ENCODE measurements around the gene DEFB128.
"Not testable (repeated sequence)": the region's sequence is repeated elsewhere in the genome, so short reads cannot be mapped to it uniquely, and the experiment has no call there.

DEFB128 gene

GRCh38 chr20:208942-209566 lies 19.5 kb upstream of the DEFB128 start:
- H3K27ac Mint-ChIP-seq, result no peak overlapping the region
- no peaks in the 10 kb centered on the region for H3K9me3 Mint-ChIP-seq
- H3K4me3 Mint-ChIP-seq, result no peak overlapping the region
- peaks cover 21% of the 10 kb centered on the region for H3K27me3 Mint-ChIP-seq (ENCODE audit: low read depth)
- peak; percentile 5 for DNase-seq (ENCODE audit: low spot score)
- peaks cover 2% of the 10 kb centered on the region for H3K4me1 Mint-ChIP-seq (ENCODE audit: low read depth)
- H3K36me3 Mint-ChIP-seq (ENCODE audit: low read depth), result no peaks in the 10 kb centered on the region

GRCh38 chr20:203630-204029 lies 14.1 kb upstream of the DEFB128 start:
- not testable (repeated sequence) for H3K9me3 Mint-ChIP-seq; H3K4me1 Mint-ChIP-seq (ENCODE audit: low read depth); DNase-seq (ENCODE audit: low spot score); H3K36me3 Mint-ChIP-seq (ENCODE audit: low read depth); H3K27ac Mint-ChIP-seq; H3K4me3 Mint-ChIP-seq
- H3K27me3 Mint-ChIP-seq (ENCODE audit: low read depth), result peaks cover 19% of the 10 kb centered on the region

DNA sequence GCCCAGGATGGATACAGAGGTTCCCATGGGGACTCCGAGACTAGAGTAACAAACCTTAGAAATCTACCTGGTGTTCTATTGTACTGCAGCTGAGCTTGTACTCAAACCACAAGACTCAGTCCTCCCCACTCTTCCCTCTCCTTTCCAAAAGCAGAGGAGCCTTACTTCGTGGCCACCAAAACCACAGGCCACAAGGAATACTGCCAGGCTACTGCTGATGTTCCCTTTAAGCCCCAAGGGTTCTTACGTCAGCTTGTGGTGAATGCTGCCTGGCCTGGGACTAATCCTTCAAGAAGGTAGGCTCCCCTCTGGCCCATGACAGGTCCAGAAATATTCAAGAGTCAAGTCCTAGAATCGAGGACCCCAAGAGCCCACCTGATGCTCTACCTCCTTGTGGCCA lies 10.5 kb upstream of the DEFB128 start:
- Mint-ChIP-seq H3K36me3 (ENCODE audit: low read depth) (no peaks in the 10 kb centered on the region), H3K27me3 (ENCODE audit: low read depth) (peaks cover 24% of the 10 kb centered on the region), H3K4me1 (ENCODE audit: low read depth) (peaks cover 6% of the 10 kb centered on the region), H3K9me3 (peaks cover 5% of the 10 kb centered on the region), H3K27ac (no peak overlapping the region), H3K4me3 (no peak overlapping the region)
- DNase-seq (ENCODE audit: low spot score), result no peak

DNA sequence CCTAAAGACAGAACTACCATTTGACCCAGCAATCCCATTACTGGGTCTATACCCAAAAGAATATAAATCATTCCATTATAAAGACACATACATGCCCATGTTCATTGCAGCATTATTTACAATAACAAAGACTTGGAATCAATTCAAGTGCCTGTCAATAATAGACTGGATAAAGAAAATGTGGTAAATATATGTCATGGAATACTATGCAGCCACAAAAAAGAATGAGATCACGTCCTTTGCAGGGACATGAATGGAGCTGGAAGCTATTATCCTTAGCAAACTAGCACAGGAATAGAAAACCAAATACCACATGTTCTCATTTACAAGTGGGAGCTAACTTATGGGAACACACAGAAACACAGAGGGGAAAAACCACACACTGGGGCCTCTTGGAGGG lies 8.7 kb upstream of the DEFB128 start:
- peaks cover 6% of the 10 kb centered on the region for H3K4me1 Mint-ChIP-seq (ENCODE audit: low read depth)
- peaks cover 14% of the 10 kb centered on the region for H3K27me3 Mint-ChIP-seq (ENCODE audit: low read depth)
- no peak overlapping the region for H3K4me3 Mint-ChIP-seq
- H3K36me3 Mint-ChIP-seq (ENCODE audit: low read depth), result no peaks in the 10 kb centered on the region
- peaks cover 5% of the 10 kb centered on the region for H3K9me3 Mint-ChIP-seq
- no peak for DNase-seq (ENCODE audit: low spot score)
- no peak overlapping the region for H3K27ac Mint-ChIP-seq

GRCh38 chr20:187733-188132 lies 1.8 kb downstream of the DEFB128 start:
- Mint-ChIP-seq H3K9me3 (peaks cover 16% of the 10 kb centered on the region), H3K36me3 (ENCODE audit: low read depth) (no peaks in the 10 kb centered on the region), H3K4me3 (no peak overlapping the region), H3K27ac (no peak overlapping the region), H3K27me3 (ENCODE audit: low read depth) (peaks cover 36% of the 10 kb centered on the region), H3K4me1 (ENCODE audit: low read depth) (peaks cover 11% of the 10 kb centered on the region)
- no peak for DNase-seq (ENCODE audit: low spot score)

GRCh38 chr20:184288-184687 lies 5.2 kb downstream of the DEFB128 start:
- DNase-seq (ENCODE audit: low spot score), result no peak
- Mint-ChIP-seq H3K36me3 (ENCODE audit: low read depth) (no peaks in the 10 kb centered on the region), H3K4me1 (ENCODE audit: low read depth) (peaks cover 11% of the 10 kb centered on the region), H3K27ac (no peak overlapping the region), H3K9me3 (peaks cover 16% of the 10 kb centered on the region), H3K27me3 (ENCODE audit: low read depth) (peaks cover 37% of the 10 kb centered on the region), H3K4me3 (no peak overlapping the region)

DNA sequence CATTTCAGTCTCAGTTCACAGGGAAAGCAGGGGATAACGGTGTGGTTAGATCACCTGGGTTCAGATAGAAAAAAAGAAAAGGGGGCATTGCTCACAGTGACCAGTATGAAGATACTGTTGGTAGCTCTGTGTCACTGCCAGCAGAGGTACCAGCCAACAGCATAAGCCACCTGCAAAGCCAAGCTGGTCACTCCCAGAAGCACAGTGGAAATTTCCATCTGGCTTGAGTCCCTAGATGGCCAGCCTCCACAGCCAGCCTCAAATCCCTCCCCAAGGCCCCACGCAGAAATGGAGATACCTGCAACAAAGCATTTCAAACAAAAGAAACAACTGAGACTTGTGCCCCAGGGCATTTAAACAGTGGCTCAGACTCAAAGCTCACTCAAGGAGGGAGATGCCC lies 20.6 kb downstream of the DEFB128 start:
- no peak for DNase-seq (ENCODE audit: low spot score)
- Mint-ChIP-seq H3K27ac (no peak overlapping the region), H3K27me3 (ENCODE audit: low read depth) (peaks cover 22% of the 10 kb centered on the region), H3K4me3 (no peak overlapping the region), H3K36me3 (ENCODE audit: low read depth) (no peaks in the 10 kb centered on the region), H3K9me3 (no peaks in the 10 kb centered on the region), H3K4me1 (ENCODE audit: low read depth) (no peaks in the 10 kb centered on the region)

DNA sequence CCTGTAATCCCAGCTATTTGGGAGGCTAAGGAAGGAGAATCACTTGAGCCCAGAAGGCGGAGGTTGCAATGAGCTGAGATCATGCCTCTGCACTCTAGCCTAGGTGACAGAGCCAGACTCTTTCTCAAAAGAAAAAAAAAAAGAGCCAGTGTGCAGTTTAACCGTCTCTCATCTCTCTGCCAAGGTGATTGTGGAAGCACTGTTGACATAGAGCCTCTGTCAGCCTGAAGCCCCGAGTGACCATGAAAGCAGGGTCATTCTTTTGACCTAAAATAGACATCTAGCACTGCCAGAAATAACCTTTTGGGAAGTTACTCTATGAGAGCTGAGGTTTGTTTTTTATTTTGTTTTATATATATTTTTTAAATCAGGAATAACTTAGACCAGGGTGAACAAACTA lies 24.9 kb downstream of the DEFB128 start:
- Mint-ChIP-seq H3K27ac (no peak overlapping the region), H3K4me1 (ENCODE audit: low read depth) (no peaks in the 10 kb centered on the region), H3K4me3 (no peak overlapping the region), H3K36me3 (ENCODE audit: low read depth) (no peaks in the 10 kb centered on the region), H3K9me3 (no peaks in the 10 kb centered on the region), H3K27me3 (ENCODE audit: low read depth) (peaks cover 24% of the 10 kb centered on the region)
- no peak for DNase-seq (ENCODE audit: low spot score)

- Mint-ChIP-seq H3K36me3 (ENCODE audit: low read depth) (no peaks in the 10 kb centered on the region), H3K27me3 (ENCODE audit: low read depth) (peaks cover 24% of the 10 kb centered on the region), H3K27ac (no peak within 1 kb of the TSS), H3K4me3 (no peak within 1 kb of the TSS), H3K9me3 (no peaks in the 10 kb centered on the region), H3K4me1 (ENCODE audit: low read depth) (no peaks in the 10 kb centered on the region)
- no peak for DNase-seq (ENCODE audit: low spot score)
Measured at GRCh38 chr20:157154-157553, 32.4 kb downstream of the DEFB128 start, which contains the start of gene DEFB127. Gene DEFB127 (plus strand): TSS chr20:157454. CDS start chr20:157545, 91 bp downstream.

DNA sequence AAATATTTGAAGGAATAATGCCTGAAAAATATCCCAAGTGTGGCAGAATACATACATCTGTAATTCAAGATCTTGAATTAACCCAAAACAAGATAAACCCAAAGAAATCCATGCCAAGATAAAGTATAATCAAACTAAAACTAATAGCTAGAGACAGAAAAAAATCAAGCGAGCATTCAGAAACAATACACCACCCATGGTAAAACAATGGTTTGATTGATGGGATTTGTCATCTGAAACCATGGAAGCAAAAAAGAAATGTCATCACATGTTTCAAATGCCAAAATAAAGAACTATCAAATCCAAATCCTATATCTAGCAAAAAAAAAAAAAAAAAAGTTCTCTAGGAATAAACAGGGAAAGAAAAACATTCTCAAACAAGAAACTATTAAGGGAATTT lies 37.4 kb downstream of the DEFB128 start:
- Mint-ChIP-seq H3K9me3 (no peaks in the 10 kb centered on the region), H3K27ac (no peak overlapping the region), H3K4me3 (no peak overlapping the region), H3K27me3 (ENCODE audit: low read depth) (peaks cover 31% of the 10 kb centered on the region), H3K4me1 (ENCODE audit: low read depth) (no peaks in the 10 kb centered on the region), H3K36me3 (ENCODE audit: low read depth) (no peaks in the 10 kb centered on the region)
- no peak for DNase-seq (ENCODE audit: low spot score)

GRCh38 chr20:145877-146276 lies 43.6 kb downstream of the DEFB128 start:
- Mint-ChIP-seq H3K4me1 (ENCODE audit: low read depth) (no peaks in the 10 kb centered on the region), H3K27me3 (ENCODE audit: low read depth) (peaks cover 35% of the 10 kb centered on the region), H3K9me3 (no peaks in the 10 kb centered on the region), H3K36me3 (ENCODE audit: low read depth) (no peaks in the 10 kb centered on the region), H3K27ac (no peak overlapping the region), H3K4me3 (no peak overlapping the region)
- DNase-seq (ENCODE audit: low spot score), result no peak

- Mint-ChIP-seq H3K4me3 (no peak within 1 kb of the TSS), H3K4me1 (ENCODE audit: low read depth) (no peaks in the 10 kb centered on the region), H3K36me3 (ENCODE audit: low read depth) (no peaks in the 10 kb centered on the region), H3K9me3 (peaks cover 7% of the 10 kb centered on the region), H3K27ac (no peak within 1 kb of the TSS), H3K27me3 (ENCODE audit: low read depth) (peaks cover 33% of the 10 kb centered on the region)
- DNase-seq (ENCODE audit: low spot score), result no peak
Measured at GRCh38 chr20:142290-142689, 47.2 kb downstream of the DEFB128 start, which contains the start of gene DEFB126. Gene DEFB126 (plus strand): TSS chr20:142590. CDS start chr20:142629, 39 bp downstream.

Measured in T-helper 2 cell treated with Interferon-gamma antibody and Interleukin-4, amounts not matched to agents 5 μg/mL and 100 μg/mL, for 36 hours (primary cell).